Hepatocyte (in vitro differentiated cells): ENCODE measurements around the gene GATAD2A. TPM values are rescaled to one million over a fixed set of nuclear protein-coding genes. Genes with fewer than 3 reads are reported as not detected.

Experiments used
- DNase-seq: peaks from one replicate; pipeline ENCODE4 v3.0.0-alpha.2; 2016; ENCODE audit warnings: low spot score
- H2AFZ ChIP-seq: fragments of 200-600 bp; sonication (generic); 2 replicates; pipeline ENCODE4 v1.6.0; 2016; ENCODE audit warnings: antibody characterized with exemption, mild to moderate bottlenecking
- H3K27ac ChIP-seq: fragments of 200-600 bp; sonication (generic); 2 replicates; pipeline ENCODE4 v1.5.1; 2016; ENCODE audit warnings: mild to moderate bottlenecking
- H3K27me3 ChIP-seq: fragments of 200-600 bp; sonication (generic); 2 replicates; pipeline ENCODE4 v1.6.1; 2016
- H3K36me3 ChIP-seq: fragments of 200-600 bp; sonication (generic); replicated peaks from 2 replicates; pipeline ENCODE4 v1.5.1; 2016; ENCODE audit warnings: low read depth; ENCODE audit not compliant: insufficient read depth
- H3K4me1 ChIP-seq: fragments of 200-600 bp; sonication (generic); 2 replicates; pipeline ENCODE4 v1.5.1; 2016; ENCODE audit warnings: mild to moderate bottlenecking, moderate library complexity; ENCODE audit not compliant: insufficient read depth
- H3K4me2 ChIP-seq: fragments of 200-600 bp; sonication (generic); 2 replicates; pipeline ENCODE4 v1.6.0; 2016
- H3K4me3 ChIP-seq: fragments of 200-600 bp; sonication (generic); 2 replicates; pipeline ENCODE4 v1.5.1; 2016; ENCODE audit warnings: mild to moderate bottlenecking
- H3K79me2 ChIP-seq: fragments of 200-600 bp; sonication (generic); 2 replicates; pipeline ENCODE4 v1.6.0; 2017; ENCODE audit warnings: mild to moderate bottlenecking
- H3K9me2 ChIP-seq: fragments of 200-600 bp; sonication (generic); replicated peaks from 2 replicates; pipeline ENCODE4 v1.6.0; 2017; ENCODE audit warnings: mild to moderate bottlenecking; ENCODE audit not compliant: insufficient read depth
- H3K9me3 ChIP-seq: fragments of 200-600 bp; sonication (generic); 2 replicates; pipeline ENCODE4 v1.5.1; 2016; ENCODE audit warnings: low read depth, mild to moderate bottlenecking
- H4K20me1 ChIP-seq: fragments of 200-600 bp; sonication (generic); 2 replicates; pipeline ENCODE4 v1.6.0; 2016; ENCODE audit warnings: mild to moderate bottlenecking; ENCODE audit not compliant: insufficient read depth, poor library complexity, severe bottlenecking
- EZH2 ChIP-seq: fragments of 200-600 bp; sonication (generic); IDR thresholded peaks from 2 replicates; pipeline ENCODE4 v1.6.1; 2016; ENCODE audit warnings: antibody characterized with exemption, mild to moderate bottlenecking, borderline replicate concordance
- EZH2phosphoT487 ChIP-seq: fragments of 200-600 bp; sonication (generic); IDR thresholded peaks from one replicate; pipeline ENCODE4 v1.6.1; 2018; ENCODE audit warnings: antibody characterized with exemption, mild to moderate bottlenecking, low read depth, moderate library complexity; ENCODE audit not compliant: unreplicated experiment, severe bottlenecking
- WGBS: methylation state at CpG from one replicate; pipeline ENCODE4 v1.1.6; 2016; ENCODE audit warnings: low lambda C conversion rate; ENCODE audit errors: missing lambda C conversion rate; 5-methylcytosine and 5-hydroxymethylcytosine counted together
- polyA plus RNA-seq: library from polyadenylated mRNA; unstranded; fragments of >200 nt; fragmentation: Nextera tagmentation; extraction: Ambion mirVana; gene quantifications from 2 replicates; pipeline ENCODE4 v1.2.1, GENCODE V29; 2016
- total RNA-seq: library from RNA; depleted of rRNA; stranded (reverse); fragments of >200 nt; gene quantifications from 2 replicates; pipeline ENCODE4 v1.2.3, GENCODE V29; 2014
- TF ChIP-seq, protein P1 (sequence below): fragments of 200-600 bp; sonication (generic); IDR thresholded peaks from 2 replicates; pipeline ENCODE4 v1.5.1; 2016; ENCODE audit warnings: antibody characterized with exemption, mild to moderate bottlenecking; ENCODE audit not compliant: poor library complexity

The GATAD2A gene
- total and polyA plus RNA-seq, 2 experiments from 2014 or later, result 35.3 to 35.7 TPM

DNA sequence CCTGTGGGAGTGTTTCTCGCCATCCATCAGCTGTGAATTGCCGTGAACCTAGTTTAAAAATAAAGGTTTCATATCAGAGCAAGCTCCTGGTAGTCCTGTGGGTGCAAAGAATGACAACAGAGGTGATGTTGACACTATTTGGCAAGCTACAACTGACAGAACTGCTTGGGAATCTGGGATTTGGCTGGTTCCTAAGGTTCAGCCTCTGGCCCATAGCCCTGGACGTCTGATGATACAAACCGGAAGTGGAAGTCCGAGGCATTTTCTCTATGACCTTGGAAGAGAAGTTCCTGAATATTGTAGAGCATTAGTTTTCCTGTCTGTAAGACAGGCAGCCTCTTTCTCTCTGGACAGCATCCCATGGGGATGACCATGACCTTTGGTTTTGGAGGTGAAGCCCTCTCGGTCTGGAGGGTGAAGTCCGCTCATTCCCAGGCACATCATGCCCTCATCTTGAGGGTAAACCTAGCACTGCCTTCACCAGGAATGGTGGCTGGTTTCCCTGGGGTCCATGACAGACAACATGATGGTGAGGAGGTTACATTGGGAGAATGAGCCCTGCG is 29.1 kb downstream of the GATAD2A start:
- H3K79me2 ChIP-seq, result peaks cover 100% of the 10 kb centered on the region
- H3K27me3 ChIP-seq, result no peaks in the 10 kb centered on the region
- 87% methylated on average over 8 of the region's 8 CpGs for WGBS
- no peaks in the 10 kb centered on the region for H3K9me3 ChIP-seq
- no peak overlapping the region for H3K4me3 ChIP-seq
- H2AFZ ChIP-seq, result no peak overlapping the region
- H3K27ac ChIP-seq, result no peak overlapping the region
- no peak for TF ChIP-seq EZH2phosphoT487
- TF ChIP-seq EZH2, result no peak
- TF ChIP-seq, protein P1, sequence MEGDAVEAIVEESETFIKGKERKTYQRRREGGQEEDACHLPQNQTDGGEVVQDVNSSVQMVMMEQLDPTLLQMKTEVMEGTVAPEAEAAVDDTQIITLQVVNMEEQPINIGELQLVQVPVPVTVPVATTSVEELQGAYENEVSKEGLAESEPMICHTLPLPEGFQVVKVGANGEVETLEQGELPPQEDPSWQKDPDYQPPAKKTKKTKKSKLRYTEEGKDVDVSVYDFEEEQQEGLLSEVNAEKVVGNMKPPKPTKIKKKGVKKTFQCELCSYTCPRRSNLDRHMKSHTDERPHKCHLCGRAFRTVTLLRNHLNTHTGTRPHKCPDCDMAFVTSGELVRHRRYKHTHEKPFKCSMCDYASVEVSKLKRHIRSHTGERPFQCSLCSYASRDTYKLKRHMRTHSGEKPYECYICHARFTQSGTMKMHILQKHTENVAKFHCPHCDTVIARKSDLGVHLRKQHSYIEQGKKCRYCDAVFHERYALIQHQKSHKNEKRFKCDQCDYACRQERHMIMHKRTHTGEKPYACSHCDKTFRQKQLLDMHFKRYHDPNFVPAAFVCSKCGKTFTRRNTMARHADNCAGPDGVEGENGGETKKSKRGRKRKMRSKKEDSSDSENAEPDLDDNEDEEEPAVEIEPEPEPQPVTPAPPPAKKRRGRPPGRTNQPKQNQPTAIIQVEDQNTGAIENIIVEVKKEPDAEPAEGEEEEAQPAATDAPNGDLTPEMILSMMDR, result no peak
- peaks cover 89% of the 10 kb centered on the region for H4K20me1 ChIP-seq
- H3K9me2 ChIP-seq, result no peaks in the 10 kb centered on the region
- no peaks in the 10 kb centered on the region for H3K4me1 ChIP-seq
- DNase-seq, result no peak
- H3K36me3 ChIP-seq, result no peaks in the 10 kb centered on the region
- no peak overlapping the region for H3K4me2 ChIP-seq

DNA sequence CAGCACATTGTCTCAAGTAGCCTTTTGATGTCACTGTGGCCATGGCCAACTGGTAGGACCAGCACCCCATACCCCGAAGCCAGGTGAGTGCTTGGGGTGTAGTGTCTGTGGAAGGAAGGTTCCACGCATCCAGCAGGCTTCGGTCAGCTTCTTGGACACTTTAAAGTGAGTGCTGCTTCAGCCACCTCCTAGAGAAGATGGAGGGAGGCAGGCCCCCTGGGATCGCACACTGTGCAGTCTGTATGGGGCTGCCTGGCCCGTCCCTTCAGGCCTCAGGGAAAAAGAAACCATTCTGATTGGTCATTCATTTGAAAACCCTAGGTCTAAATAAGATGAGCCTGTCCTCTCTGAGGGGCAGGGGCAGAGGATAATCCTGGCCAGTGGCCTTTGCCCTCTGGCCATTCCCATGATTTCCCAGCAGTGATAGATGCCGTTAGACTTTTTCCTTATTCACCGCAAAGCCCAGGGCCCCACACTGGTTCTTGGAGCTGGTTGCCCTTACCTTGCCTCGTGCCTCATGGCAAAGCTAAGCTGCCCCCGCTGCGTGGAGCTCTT is 30.7 kb downstream of the GATAD2A start:
- no peaks in the 10 kb centered on the region for H3K36me3 ChIP-seq
- DNase-seq, result no peak
- no peak overlapping the region for H3K27ac ChIP-seq
- TF ChIP-seq, protein P1, result no peak
- TF ChIP-seq EZH2phosphoT487, result no peak
- TF ChIP-seq EZH2, result no peak
- no peaks in the 10 kb centered on the region for H3K9me3 ChIP-seq
- no peak overlapping the region for H3K4me3 ChIP-seq
- H3K4me1 ChIP-seq, result no peaks in the 10 kb centered on the region
- no peaks in the 10 kb centered on the region for H3K27me3 ChIP-seq
- H3K79me2 ChIP-seq, result peaks cover 95% of the 10 kb centered on the region
- H3K4me2 ChIP-seq, result no peak overlapping the region
- no peaks in the 10 kb centered on the region for H3K9me2 ChIP-seq
- H4K20me1 ChIP-seq, result peaks cover 72% of the 10 kb centered on the region
- no peak overlapping the region for H2AFZ ChIP-seq
- 86% methylated on average over 10 of the region's 10 CpGs for WGBS

DNA sequence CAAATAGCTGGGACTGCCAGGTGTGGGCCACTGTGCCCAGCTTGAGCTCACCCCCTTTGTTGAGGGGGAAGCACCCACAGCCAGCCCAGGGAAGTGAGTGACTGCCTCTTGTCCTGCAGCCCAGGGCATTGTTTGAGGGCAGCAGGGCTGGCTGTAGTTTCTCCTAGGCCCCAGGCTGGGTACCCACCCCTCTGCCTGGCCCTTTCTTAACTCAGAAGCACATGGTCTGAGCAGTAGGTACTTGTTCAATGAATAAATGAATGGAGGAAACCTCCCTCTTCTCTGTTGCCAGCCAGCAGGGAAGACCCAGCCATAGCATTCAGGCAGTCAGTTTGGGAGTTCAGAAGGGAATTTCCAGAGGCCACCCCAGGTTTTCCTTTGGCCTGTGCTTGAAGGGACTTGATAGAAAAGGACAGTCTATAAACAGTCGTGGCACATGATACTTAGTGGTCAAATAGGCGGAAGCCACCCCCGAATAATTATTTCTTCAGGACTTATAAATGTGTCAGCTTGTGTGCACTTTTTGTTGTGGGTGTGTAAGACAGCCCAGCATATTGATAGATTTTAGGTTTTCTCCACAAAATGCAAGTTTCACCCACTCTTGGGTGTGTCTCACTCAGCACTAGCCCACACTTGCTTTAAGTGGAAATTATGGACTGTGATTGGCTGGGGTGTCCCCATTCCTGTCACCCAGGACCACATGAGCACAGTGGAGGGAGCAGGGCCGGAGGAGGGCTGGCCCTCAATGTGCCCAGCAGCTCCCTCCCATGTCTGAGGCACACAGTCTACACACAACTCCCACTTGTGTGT is 33.1 kb downstream of the GATAD2A start:
- no peak for DNase-seq
- H3K27ac ChIP-seq, result no peak overlapping the region
- no peaks in the 10 kb centered on the region for H3K4me1 ChIP-seq
- TF ChIP-seq EZH2phosphoT487 (no peak), EZH2 (no peak)
- TF ChIP-seq, protein P1, result no peak
- no peaks in the 10 kb centered on the region for H3K9me2 ChIP-seq
- H3K79me2 ChIP-seq, result peaks cover 93% of the 10 kb centered on the region
- H3K9me3 ChIP-seq, result no peaks in the 10 kb centered on the region
- WGBS, result 96% methylated on average over 4 of the region's 4 CpGs
- no peak overlapping the region for H2AFZ ChIP-seq
- H4K20me1 ChIP-seq, result peaks cover 51% of the 10 kb centered on the region
- H3K27me3 ChIP-seq, result no peaks in the 10 kb centered on the region
- no peak overlapping the region for H3K4me3 ChIP-seq
- no peak overlapping the region for H3K4me2 ChIP-seq
- H3K36me3 ChIP-seq, result no peaks in the 10 kb centered on the region
